Smooth muscle cell of the brain vasculature (primary cell): ENCODE measurements around the gene SCLY.

Experiments used
- DNase-seq: peaks from one replicate; pipeline ENCODE4 v3.0.0-alpha.2; 2012; ENCODE audit warnings: low read depth, low spot score

The SCLY gene

GRCh38 chr2:238097201-238097987 lies 36.6 kb downstream of the SCLY start:
- no peak for DNase-seq

DNA sequence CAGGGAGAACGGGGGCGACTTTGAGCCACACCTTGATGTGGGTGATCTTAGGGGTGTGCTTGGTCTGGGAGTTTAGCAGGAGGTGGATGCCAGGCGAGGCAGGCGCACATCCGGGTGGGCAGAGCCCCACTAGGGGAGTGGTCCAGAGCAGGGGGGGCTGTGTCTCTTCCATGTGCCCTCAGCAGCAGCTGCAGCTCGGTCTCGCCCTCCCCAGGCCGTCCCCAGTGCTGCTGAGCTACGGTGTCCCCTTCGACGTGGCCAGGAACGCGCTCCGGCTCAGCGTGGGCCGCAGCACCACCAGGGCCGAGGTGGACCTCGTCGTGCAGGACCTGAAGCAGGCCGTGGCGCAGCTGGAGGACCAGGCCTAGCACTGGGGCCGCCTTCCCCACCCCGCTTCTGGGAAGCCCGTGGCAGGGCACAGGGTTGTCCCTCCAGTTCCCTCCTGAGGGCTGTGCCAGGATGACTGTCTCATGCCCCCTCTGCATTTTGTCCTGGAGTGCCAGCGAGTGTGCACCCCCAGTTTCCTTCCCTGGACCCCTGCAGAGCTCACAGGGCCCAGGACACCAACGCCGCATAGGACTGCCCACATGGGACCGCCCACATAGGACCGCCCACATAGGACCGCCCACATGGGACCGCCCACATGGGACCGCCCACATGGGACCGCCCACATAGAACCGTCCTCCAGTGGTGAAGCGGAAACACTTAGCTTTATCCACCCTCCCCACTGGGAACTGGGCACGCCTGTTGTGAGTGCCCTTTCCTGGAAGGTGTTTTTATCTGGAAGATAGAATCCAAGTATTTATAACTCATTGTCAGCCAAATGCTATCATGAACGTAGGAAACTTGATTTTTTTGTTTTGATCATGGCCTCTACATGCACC lies 37.4 kb downstream of the SCLY start:
- peak; percentile 9 for DNase-seq

GRCh38 chr2:238098901-238099713 lies 38.3 kb downstream of the SCLY start:
- no peak for DNase-seq

DNA sequence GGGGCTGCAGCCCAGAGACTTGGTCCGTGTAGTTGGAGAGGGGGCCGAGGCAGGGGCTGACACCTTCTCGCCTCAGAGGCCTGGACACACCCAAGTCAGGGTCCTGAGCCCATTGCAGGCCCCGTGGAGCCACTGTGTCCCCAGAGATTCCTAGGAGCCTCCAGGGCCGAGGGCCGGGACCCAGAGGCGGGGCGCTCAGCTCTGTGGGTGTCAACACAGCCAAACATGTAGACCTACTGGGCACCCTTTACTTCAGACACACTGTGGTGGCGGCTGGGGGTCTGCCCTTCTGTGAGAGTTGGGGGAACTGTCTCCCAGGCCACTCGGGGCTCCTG lies 38.9 kb downstream of the SCLY start:
- no peak for DNase-seq

DNA sequence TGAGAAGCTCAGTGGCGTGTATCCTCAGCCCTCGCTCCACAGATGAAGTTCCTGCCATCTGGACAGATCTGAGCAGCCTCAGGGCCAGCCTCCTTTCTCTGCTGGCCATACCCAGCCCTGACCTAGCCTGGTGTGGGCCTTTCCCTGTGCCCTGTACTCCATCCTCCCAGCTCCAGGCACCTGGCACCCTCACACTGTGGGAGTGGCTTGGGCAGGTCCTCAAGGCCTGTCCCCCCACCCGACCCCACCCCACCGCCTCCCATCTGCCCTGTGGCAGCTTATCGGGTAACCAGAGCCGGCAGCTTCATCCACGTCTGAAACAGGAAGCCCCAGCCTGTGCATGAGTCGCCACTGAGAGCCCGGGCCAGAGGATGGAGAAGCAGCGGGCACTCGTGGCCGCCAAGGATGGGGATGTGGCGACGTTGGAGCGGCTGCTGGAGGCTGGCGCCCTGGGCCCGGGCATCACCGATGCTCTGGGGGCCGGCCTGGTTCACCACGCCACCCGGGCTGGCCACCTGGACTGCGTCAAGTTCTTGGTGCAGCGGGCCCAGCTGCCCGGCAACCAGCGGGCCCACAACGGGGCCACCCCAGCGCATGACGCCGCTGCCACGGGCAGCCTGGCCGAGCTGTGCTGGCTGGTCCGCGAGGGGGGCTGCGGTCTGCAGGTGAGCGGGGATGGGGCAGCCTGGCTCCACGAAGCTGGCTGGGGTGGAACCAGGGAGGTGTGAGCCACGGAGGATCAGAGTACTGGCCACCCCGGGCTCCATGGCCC lies 39.4 kb downstream of the SCLY start, which contains the start of gene ESPNL:
Gene ESPNL (plus strand): TSS at position 292 of the 772 bp plus-strand sequence. CDS start 80 bp downstream, at position 372.
- no peak for DNase-seq

DNA sequence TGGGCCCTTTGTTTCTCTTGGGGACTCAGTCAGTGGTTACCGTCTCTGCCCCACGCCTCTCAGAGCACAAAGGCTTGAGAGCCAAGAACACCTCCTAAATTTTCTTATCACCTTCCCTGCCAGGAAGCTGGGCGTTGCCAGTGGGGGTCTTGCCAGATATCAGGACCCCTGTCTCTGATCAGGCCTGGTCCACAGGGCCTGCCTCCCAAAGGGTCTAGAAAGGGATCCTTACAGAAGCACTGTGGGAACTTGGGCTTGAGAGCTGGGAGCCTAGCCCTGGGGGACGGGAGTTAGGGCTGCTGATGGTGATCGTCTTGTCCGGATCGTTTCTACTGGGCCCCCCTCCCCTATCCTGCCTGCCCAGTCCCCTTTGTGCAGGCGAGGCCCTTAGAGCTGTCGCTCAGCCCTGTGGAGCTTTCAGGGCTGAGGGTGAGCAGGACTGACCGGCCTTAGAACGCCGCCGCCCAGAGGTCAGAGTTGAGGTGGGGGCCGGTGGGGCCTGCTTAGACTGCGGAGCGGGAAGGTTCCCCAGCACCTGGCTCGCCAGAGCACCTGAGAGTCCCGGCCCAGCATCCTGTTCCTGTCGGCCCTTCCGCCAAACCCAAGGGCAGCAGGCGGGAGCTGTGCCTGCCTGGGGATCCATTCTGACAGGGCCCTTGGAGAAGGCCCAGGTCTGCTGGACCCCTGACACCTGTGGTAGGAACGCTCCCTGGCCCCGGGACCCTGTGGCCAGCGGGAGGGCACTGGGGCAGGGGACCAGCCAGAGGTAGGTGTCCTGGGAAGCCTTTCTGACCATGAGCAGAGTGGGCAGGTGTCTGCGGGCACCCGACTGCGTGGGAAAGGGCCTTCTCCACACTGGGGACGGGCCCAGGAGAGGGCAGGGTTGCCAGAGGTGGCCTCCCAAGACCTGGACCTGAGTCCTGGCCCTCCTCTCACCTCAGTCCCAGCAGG lies 40.3 kb downstream of the SCLY start:
- no peak for DNase-seq

DNA sequence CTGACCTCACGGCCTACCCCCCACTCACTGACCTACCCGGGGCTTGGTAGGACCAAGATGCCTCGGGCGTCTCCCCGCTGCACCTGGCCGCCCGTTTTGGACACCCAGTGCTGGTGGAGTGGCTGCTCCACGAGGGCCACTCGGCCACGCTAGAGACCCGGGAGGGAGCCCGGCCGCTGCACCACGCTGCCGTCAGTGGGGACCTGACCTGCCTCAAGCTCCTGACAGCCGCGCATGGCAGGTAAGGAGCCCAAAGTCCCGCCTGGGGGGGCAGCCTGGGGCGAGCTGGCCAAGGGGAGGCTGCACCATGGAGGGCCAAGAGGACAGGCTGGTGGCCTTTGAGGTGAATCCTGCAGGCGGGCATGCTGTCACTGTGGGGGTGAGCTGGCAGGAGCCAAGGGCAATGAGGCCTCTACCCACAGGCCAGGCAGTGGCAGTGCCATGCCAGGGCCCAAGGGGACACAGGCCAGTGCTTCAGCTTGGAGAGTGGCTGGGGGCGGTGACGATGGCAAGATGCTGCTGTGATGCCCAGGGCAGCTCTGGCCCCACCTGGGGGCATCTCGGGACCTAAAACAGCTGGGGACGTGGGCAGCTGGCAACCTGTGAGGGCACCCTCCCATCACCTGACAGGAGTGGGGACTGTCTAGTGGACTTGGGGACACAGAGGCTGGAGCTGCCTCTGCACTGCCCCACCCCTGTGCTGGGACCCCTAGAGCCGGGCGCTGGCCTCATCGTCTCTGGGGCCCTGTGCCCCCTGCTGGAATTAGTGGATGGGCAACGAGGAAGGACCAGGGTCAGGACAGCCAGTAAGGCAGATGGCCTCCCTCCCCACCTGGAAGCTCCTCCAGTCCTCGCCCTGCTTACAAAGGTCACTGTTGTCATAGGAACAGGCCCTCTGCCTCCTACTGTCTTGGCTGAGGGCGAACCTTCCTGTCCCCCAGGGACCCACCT lies 41.4 kb downstream of the SCLY start:
- DNase-seq = no peak

DNA sequence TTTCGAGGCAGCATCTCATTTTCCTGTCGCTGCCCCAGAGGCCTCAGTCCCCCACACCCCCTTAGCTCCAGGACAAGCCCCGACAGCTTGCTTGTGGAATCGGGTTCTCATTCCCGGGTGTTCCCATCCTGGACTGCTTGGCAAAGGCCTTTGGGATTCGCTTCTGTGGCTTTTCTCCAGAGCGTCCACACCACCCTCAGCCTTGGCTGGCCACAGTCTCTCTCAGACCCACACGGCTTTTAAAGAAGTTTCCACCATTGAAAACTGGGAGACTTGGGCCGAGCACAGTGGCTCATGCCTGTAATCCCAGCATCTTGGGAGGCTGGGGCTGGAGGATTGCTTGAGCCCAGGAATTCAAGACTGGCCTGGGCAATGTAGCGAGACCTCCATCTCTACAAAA lies 42.1 kb downstream of the SCLY start:
- no peak for DNase-seq

GRCh38 chr2:238103465-238104225 lies 42.8 kb downstream of the SCLY start:
- DNase-seq = no peak

- no peak for DNase-seq
These were observed 43.5 kb downstream of the SCLY start for GRCh38 chr2:238104226-238104690.

GRCh38 chr2:238104691-238105371 lies 44.0 kb downstream of the SCLY start:
- DNase-seq = no peak

- no peak for DNase-seq
These were observed 44.9 kb downstream of the SCLY start for GRCh38 chr2:238105506-238106338.

DNA sequence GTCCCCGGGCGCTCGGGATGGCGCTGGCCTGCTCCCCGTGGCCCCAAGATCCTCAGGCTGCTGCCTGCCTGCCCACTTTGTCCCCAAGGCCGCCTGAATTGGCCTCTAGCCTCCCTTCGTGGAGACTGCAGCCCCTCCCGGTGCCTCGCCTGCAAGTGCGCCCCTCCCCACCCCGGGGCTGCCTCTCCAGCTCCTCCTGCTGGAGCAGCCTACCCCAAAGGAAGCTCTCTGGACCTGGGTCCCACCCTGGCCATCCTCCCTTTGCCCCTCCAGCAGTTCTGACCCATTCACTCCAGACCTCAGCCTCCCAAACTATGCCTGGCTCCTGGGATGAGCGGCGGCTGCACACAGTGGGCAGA lies 45.5 kb downstream of the SCLY start:
- no peak for DNase-seq

DNA sequence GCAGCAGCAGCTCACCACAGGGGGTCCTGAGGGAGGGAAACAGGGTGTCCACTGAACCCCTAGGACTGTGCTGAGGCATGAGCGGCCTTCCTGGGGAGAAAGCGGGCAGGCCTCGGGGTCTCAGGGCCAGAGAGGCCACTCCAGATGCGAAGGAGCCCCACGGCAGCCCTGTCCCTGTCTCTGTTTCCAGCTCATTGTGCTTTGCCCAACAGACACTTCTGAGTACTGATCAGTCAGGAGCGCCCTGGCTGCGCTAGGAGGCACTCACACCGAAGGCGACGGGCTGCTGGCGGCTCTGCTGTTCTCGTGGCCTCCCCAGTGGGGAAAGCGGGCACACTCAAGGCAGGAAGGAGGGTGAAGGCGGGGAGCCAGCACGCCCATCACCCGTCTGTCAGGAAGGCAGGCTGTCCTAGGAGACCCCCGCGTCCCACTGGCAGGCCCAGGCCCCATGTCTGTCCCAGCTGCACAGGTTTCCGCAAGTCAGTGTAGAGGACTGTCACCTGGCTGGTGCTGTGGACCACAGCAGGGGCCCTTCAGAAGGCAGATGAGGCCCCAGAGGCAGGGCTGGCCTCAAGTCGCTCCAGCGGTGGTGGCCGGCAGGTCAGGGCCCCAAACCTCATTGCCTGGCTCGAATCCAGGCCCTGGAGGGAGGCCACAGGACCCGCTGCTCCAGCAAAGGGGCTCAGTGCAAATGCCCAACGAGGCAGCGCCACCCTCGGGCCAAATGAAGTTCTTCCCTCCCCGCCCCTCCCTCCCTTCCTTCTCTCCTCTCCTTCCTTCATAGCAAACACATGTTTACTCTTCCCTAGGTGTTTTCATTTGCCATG lies 46.1 kb downstream of the SCLY start:
- no peak for DNase-seq

GRCh38 chr2:238107525-238108422 lies 47.0 kb downstream of the SCLY start:
- DNase-seq = no peak
